OCI-LY3 (cell line): Measurements from ENCODE around the gene NFIA.
"Not testable (repeated sequence)": the region's sequence is repeated elsewhere in the genome, so short reads cannot be mapped to it uniquely, and the experiment has no call there.

Experiments used
- H2AFZ ChIP-seq: fragments of 200-600, 300-600 bp; shearing (Covaris generic); 2 replicates; pipeline ENCODE4 v1.6.0; 2014; ENCODE audit warnings: antibody characterized with exemption, low read depth, low read length
- H3K27ac ChIP-seq: fragments of 200-600, 300-600 bp; sonication (generic); 2 replicates; pipeline ENCODE4 v1.5.1; 2014; ENCODE audit warnings: mild to moderate bottlenecking, low read length, moderate library complexity, mixed read lengths
- H3K27me3 ChIP-seq: fragments of 200-600, 300-600 bp; sonication (generic); 2 replicates; pipeline ENCODE4 v1.6.1; 2014; ENCODE audit warnings: low read depth, low read length, mixed read lengths
- H3K36me3 ChIP-seq: fragments of 200-600, 300-600 bp; sonication (generic); replicated peaks from 2 replicates; pipeline ENCODE3; 2014; ENCODE audit warnings: low read depth, low read length, mixed read lengths
- H3K4me1 ChIP-seq: fragments of 300-600, 200-600 bp; sonication (generic); 2 replicates; pipeline ENCODE4 v1.6.1; 2014; ENCODE audit warnings: low read length, mixed read lengths
- H3K4me2 ChIP-seq: fragments of 200-600, 300-600 bp; sonication (generic); 2 replicates; pipeline ENCODE4 v1.6.1; 2014; ENCODE audit warnings: low read length, mixed read lengths
- H3K4me3 ChIP-seq: fragments of 300-600, 200-600 bp; sonication (generic); 2 replicates; pipeline ENCODE4 v1.5.1; 2014; ENCODE audit warnings: antibody characterized with exemption, mild to moderate bottlenecking, low read length, moderate library complexity
- H3K79me2 ChIP-seq: fragments of 300-600, 200-600 bp; shearing (Covaris generic); 2 replicates; pipeline ENCODE4 v1.6.1; 2014; ENCODE audit warnings: mild to moderate bottlenecking, low read length, mixed read lengths
- H3K9ac ChIP-seq: fragments of 300-600, 200-600 bp; shearing (Covaris generic); 2 replicates; pipeline ENCODE4 v1.6.0; 2014; ENCODE audit warnings: mild to moderate bottlenecking, low read length, moderate library complexity
- H3K9me3 ChIP-seq: fragments of 200-600, 300-600 bp; shearing (Covaris generic); 2 replicates; pipeline ENCODE4 v1.6.1; 2014; ENCODE audit warnings: low read length, mixed read lengths; ENCODE audit not compliant: insufficient read depth
- H4K20me1 ChIP-seq: fragments of 200-600, 300-600 bp; sonication (generic); 2 replicates; pipeline ENCODE4 v1.6.1; 2016; ENCODE audit warnings: low read length, mixed read lengths; ENCODE audit not compliant: insufficient read depth
- CTCF ChIP-seq: fragments of 200-600, 300-600 bp; sonication (generic); IDR thresholded peaks from 2 replicates; pipeline ENCODE4 v1.5.1; 2014; ENCODE audit warnings: antibody characterized with exemption, low read length, low read depth
- EZH2phosphoT487 ChIP-seq: fragments of 200-600 bp; shearing (Covaris generic); IDR thresholded peaks from 2 replicates; pipeline ENCODE4 v1.6.1; 2018; ENCODE audit warnings: antibody characterized with exemption, mixed run types, low read depth

Gene NFIA

GRCh38 chr1:61124696-61125095 lies 42.3 kb downstream of the NFIA start:
- Histone ChIP-seq H3K36me3 (no peaks in the 10 kb centered on the region), H3K9ac (no peak overlapping the region)

GRCh38 chr1:61125263-61125662 lies 42.9 kb downstream of the NFIA start:
- H3K4me3 ChIP-seq: no peak overlapping the region
- H3K79me2 ChIP-seq: no peaks in the 10 kb centered on the region
- no peaks in the 10 kb centered on the region for H3K36me3 ChIP-seq
- H3K27ac ChIP-seq: no peak overlapping the region
- no peak for TF ChIP-seq EZH2phosphoT487
- no peak for TF ChIP-seq CTCF
- no peak overlapping the region for H3K9ac ChIP-seq
- H3K4me2 ChIP-seq: no peak overlapping the region
- H3K27me3 ChIP-seq: no peaks in the 10 kb centered on the region
- H3K4me1 ChIP-seq: no peaks in the 10 kb centered on the region
- no peaks in the 10 kb centered on the region for H3K9me3 ChIP-seq
- H2AFZ ChIP-seq: no peak overlapping the region
- H4K20me1 ChIP-seq: no peaks in the 10 kb centered on the region

More at GRCh38 chr1:61124696-61125095, 42.3 kb downstream of the NFIA start:
- no peak overlapping the region for H3K4me3 ChIP-seq
- TF ChIP-seq CTCF (no peak), EZH2phosphoT487 (no peak)
- H3K27ac ChIP-seq: no peak overlapping the region
- H2AFZ ChIP-seq: no peak overlapping the region
- H3K4me1 ChIP-seq: no peaks in the 10 kb centered on the region
- H3K4me2 ChIP-seq: no peak overlapping the region
- H3K9me3 ChIP-seq: no peaks in the 10 kb centered on the region
- H3K79me2 ChIP-seq: no peaks in the 10 kb centered on the region
- no peaks in the 10 kb centered on the region for H3K27me3 ChIP-seq
- H4K20me1 ChIP-seq: no peaks in the 10 kb centered on the region

- Histone ChIP-seq H3K27me3 (no peaks in the 10 kb centered on the region), H3K9me3 (no peaks in the 10 kb centered on the region), H3K27ac (no peak overlapping the region), H3K9ac (no peak overlapping the region), H3K36me3 (no peaks in the 10 kb centered on the region), H3K79me2 (no peaks in the 10 kb centered on the region), H3K4me2 (no peak overlapping the region), H3K4me3 (no peak overlapping the region), H2AFZ (no peak overlapping the region), H3K4me1 (no peaks in the 10 kb centered on the region), H4K20me1 (no peaks in the 10 kb centered on the region)
- TF ChIP-seq CTCF (no peak), EZH2phosphoT487 (no peak)
These were observed 43.5 kb downstream of the NFIA start for GRCh38 chr1:61125895-61126294.

- not testable (repeated sequence) for H4K20me1 ChIP-seq, H3K27ac ChIP-seq, H3K9me3 ChIP-seq, H2AFZ ChIP-seq, H3K36me3 ChIP-seq, H3K4me3 ChIP-seq, H3K9ac ChIP-seq, H3K27me3 ChIP-seq, H3K4me1 ChIP-seq, H3K4me2 ChIP-seq, H3K79me2 ChIP-seq
These were observed 44.5 kb downstream of the NFIA start for GRCh38 chr1:61126843-61127242.
